Stimulated activated CD4-positive, alpha-beta T cell treated with anti-CD3 and anti-CD28 coated beads, TNF-alpha, amount 100 ng/mL, for 48 hours (primary cell): ENCODE data around the gene LRP3.
"Not testable (repeated sequence)": the region's sequence is repeated elsewhere in the genome, so short reads cannot be mapped to it uniquely, and the experiment has no call there.

Experiments used
- DNase-seq, 3 donors: peaks; one replicate each; pipeline ENCODE4 v3.0.0-alpha.2; 2020; ENCODE audit warnings: low read depth in 3 of 3

LRP3 gene

GRCh38 chr19:33193865-33194362 is at the start of gene LRP3:
Gene LRP3 (plus strand): TSS chr19:33194330. CDS start chr19:33194786, 456 bp downstream.
- DNase-seq: no peak

- DNase-seq: no peak
These were observed 47.9 kb upstream of the LRP3 start for GRCh38 chr19:33146209-33146608.

GRCh38 chr19:33147538-33147937 is 46.6 kb upstream of the LRP3 start:
- DNase-seq: no peak

GRCh38 chr19:33150852-33151518 is 43.1 kb upstream of the LRP3 start:
- no peak for DNase-seq

- DNase-seq: no peak
These were observed 42.0 kb upstream of the LRP3 start for GRCh38 chr19:33152176-33152575.

GRCh38 chr19:33152625-33153024 is 41.5 kb upstream of the LRP3 start:
- not testable (repeated sequence) for DNase-seq

GRCh38 chr19:33154313-33154712 is 39.8 kb upstream of the LRP3 start:
- not testable (repeated sequence) for DNase-seq

GRCh38 chr19:33156334-33156733 is 37.8 kb upstream of the LRP3 start:
- DNase-seq: no peak

GRCh38 chr19:33157906-33158305 is 36.2 kb upstream of the LRP3 start:
- no peak for DNase-seq

GRCh38 chr19:33158365-33158764 is 35.8 kb upstream of the LRP3 start:
- no peak for DNase-seq

- DNase-seq: no peak
These were observed 35.0 kb upstream of the LRP3 start for GRCh38 chr19:33159149-33159548.

GRCh38 chr19:33159893-33160292 is 34.2 kb upstream of the LRP3 start:
- DNase-seq: no peak

GRCh38 chr19:33161201-33161600 is 32.9 kb upstream of the LRP3 start:
- DNase-seq: no peak

GRCh38 chr19:33163481-33163880 is 30.6 kb upstream of the LRP3 start:
- DNase-seq: no peak

GRCh38 chr19:33166037-33166436 is 28.1 kb upstream of the LRP3 start:
- DNase-seq: not testable (repeated sequence)

GRCh38 chr19:33167438-33167837 is 26.7 kb upstream of the LRP3 start:
- DNase-seq: no peak

- DNase-seq: no peak
These were observed 25.6 kb upstream of the LRP3 start for GRCh38 chr19:33168528-33168927.

- DNase-seq: no peak
These were observed 22.8 kb upstream of the LRP3 start for GRCh38 chr19:33171222-33171795.

GRCh38 chr19:33171916-33172359 is 22.2 kb upstream of the LRP3 start:
- DNase-seq: no peak

- DNase-seq: no peak
These were observed 19.9 kb upstream of the LRP3 start for GRCh38 chr19:33174186-33174585.

- DNase-seq: no peak
These were observed 18.9 kb upstream of the LRP3 start for GRCh38 chr19:33175156-33175782.

- DNase-seq: peak in 1 of 3 donors; percentile 27
These were observed 18.1 kb upstream of the LRP3 start for GRCh38 chr19:33175886-33176669.
